Lower leg skin (tissue), 3 donors: ENCODE data around the gene MBD3L3.

Source experiments
- POLR2A ChIP-seq, 2 donors: fragments of 450-650 bp; IDR thresholded peaks; one replicate each; pipeline ENCODE4 v1.6.1; 2016 to 2017; ENCODE audit warnings: antibody characterized with exemption in 2 of 2, mild to moderate bottlenecking in 1 of 2, moderate library complexity in 1 of 2
- TF ChIP-seq, protein P1 (sequence below), 3 donors: fragments of 450-650 bp; IDR thresholded peaks; one replicate each; pipeline ENCODE4 v1.5.1; 2016; ENCODE audit warnings: antibody characterized with exemption in 3 of 3, mild to moderate bottlenecking in 3 of 3, moderate library complexity in 2 of 3

GRCh38 chr19:7104747-7105447 lies 46.4 kb upstream of the MBD3L3 start:
- TF ChIP-seq, protein P1, sequence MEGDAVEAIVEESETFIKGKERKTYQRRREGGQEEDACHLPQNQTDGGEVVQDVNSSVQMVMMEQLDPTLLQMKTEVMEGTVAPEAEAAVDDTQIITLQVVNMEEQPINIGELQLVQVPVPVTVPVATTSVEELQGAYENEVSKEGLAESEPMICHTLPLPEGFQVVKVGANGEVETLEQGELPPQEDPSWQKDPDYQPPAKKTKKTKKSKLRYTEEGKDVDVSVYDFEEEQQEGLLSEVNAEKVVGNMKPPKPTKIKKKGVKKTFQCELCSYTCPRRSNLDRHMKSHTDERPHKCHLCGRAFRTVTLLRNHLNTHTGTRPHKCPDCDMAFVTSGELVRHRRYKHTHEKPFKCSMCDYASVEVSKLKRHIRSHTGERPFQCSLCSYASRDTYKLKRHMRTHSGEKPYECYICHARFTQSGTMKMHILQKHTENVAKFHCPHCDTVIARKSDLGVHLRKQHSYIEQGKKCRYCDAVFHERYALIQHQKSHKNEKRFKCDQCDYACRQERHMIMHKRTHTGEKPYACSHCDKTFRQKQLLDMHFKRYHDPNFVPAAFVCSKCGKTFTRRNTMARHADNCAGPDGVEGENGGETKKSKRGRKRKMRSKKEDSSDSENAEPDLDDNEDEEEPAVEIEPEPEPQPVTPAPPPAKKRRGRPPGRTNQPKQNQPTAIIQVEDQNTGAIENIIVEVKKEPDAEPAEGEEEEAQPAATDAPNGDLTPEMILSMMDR (IDR thresholded peaks at IDR 0.05), result no peak
- no peak for TF ChIP-seq POLR2A (IDR thresholded peaks at IDR 0.05)
